T-cell (primary cell): Measurements from ENCODE around the gene RPL21. TPM values are rescaled to one million over a fixed set of nuclear protein-coding genes. Genes with fewer than 3 reads are reported as not detected.
"Not testable (repeated sequence)": the region's sequence is repeated elsewhere in the genome, so short reads cannot be mapped to it uniquely, and the experiment has no call there.

Source experiments
- ATAC-seq, 4 experiments: fragments of 200-7000 bp in 3 of 4; fragments of 150-1000 bp in 1 of 4; cut with Tn5 transposase; replicated peaks in 1 of 4; 1 replicate in 3 of 4; 2 replicates in 1 of 4; pipeline ENCODE4 v1.10.0; 2021; ENCODE audit warnings: moderate library complexity in 3 of 4, mild to moderate bottlenecking in 2 of 4, moderate number of reproducible peaks in 1 of 4
- CTCF ChIA-PET, 2 donors: fragments of 300-600 bp; sonication (Branson Sonifier 250); formaldehyde crosslinking; loops; one replicate each; lab custom pipeline; 2022; ENCODE audit warnings: antibody characterized with exemption in 2 of 2; lab: Charles Lee
- POLR2A ChIA-PET, 2 donors: fragments of 300-600 bp; sonication (Branson Sonifier 250); formaldehyde crosslinking; loops; one replicate each; lab custom pipeline; 2022; ENCODE audit warnings: antibody characterized with exemption in 2 of 2; lab: Charles Lee
- DNase-seq, 35 experiments: peaks; one replicate each; pipeline versions ENCODE4 v3.0.0 to v3.0.0-alpha.2; 2013 to 2023
- H3K27ac ChIP-seq: one replicate; pipeline ENCODE4 v1.5.1; 2013; ENCODE audit warnings: low read length
- H3K27me3 ChIP-seq, 2 experiments: replicated peaks in 1 of 2; 1 replicate in 1 of 2; 2 replicates in 1 of 2; pipeline versions ENCODE4 v1.6.1 to v1.7.0; 2013; ENCODE audit warnings: low read length in 1 of 2, mixed read lengths in 1 of 2; ENCODE audit not compliant: control insufficient read depth in 2 of 2, insufficient read depth in 2 of 2; ENCODE audit errors: extremely low read depth in 1 of 2
- H3K36me3 ChIP-seq, 2 donors: 1 replicate in 1 of 2; 2 replicates in 1 of 2; pipeline versions ENCODE4 v1.6.1 to v1.7.0; 2013; ENCODE audit warnings: low read length in 1 of 2; ENCODE audit not compliant: control insufficient read depth in 2 of 2, insufficient read depth in 1 of 2; ENCODE audit errors: extremely low read depth in 1 of 2
- H3K4me1 ChIP-seq, 2 experiments: 1 replicate in 1 of 2; 2 replicates in 1 of 2; pipeline versions ENCODE4 v1.6.1 to v1.7.0; 2013; ENCODE audit warnings: low read length in 2 of 2, mixed read lengths in 1 of 2; ENCODE audit not compliant: insufficient read depth in 2 of 2, control insufficient read depth in 1 of 2; ENCODE audit errors: extremely low read depth in 1 of 2
- H3K4me3 ChIP-seq, 2 donors: 1 replicate in 1 of 2; 2 replicates in 1 of 2; pipeline versions ENCODE4 v1.5.1 to v1.7.0; 2013; ENCODE audit warnings: mild to moderate bottlenecking in 2 of 2, low read length in 1 of 2, moderate library complexity in 1 of 2; ENCODE audit not compliant: control insufficient read depth in 1 of 2; ENCODE audit errors: extremely low read depth in 1 of 2
- H3K9me3 ChIP-seq: 2 replicates; pipeline ENCODE4 v1.7.0; 2013
- H3K27ac Mint-ChIP-seq, 2 donors: one replicate each; pipeline ENCODE4 v1.8.0; 2020 to 2021; ENCODE audit warnings: mild to moderate bottlenecking in 2 of 2, mixed read lengths in 2 of 2
- H3K27me3 Mint-ChIP-seq, 2 donors: one replicate each; pipeline ENCODE4 v1.8.0; 2021 to 2022; ENCODE audit warnings: mixed read lengths in 2 of 2
- H3K36me3 Mint-ChIP-seq: one replicate; pipeline ENCODE4 v1.8.0; 2021; ENCODE audit warnings: mixed read lengths
- H3K4me1 Mint-ChIP-seq, 3 donors: one replicate each; pipeline ENCODE4 v1.8.0; 2020 to 2022; ENCODE audit warnings: mixed read lengths in 3 of 3, mild to moderate bottlenecking in 1 of 3
- H3K4me3 Mint-ChIP-seq, 3 donors: one replicate each; pipeline ENCODE4 v1.8.0; 2020 to 2022; ENCODE audit warnings: mild to moderate bottlenecking in 3 of 3, mixed read lengths in 3 of 3, moderate library complexity in 3 of 3
- H3K9me3 Mint-ChIP-seq, 3 donors: one replicate each; pipeline ENCODE4 v1.8.0; 2020 to 2022; ENCODE audit warnings: mixed read lengths in 3 of 3
- WGBS: methylation state at CpG from one replicate; pipeline ENCODE4 v1.1.5; 2013; ENCODE audit warnings: missing lambda C conversion rate; ENCODE audit not compliant: insufficient coverage; 5-methylcytosine and 5-hydroxymethylcytosine counted together
- total RNA-seq, 35 experiments: library from RNA in 6 of 35; stranded (reverse) in 6 of 35; fragments of 120-200 nt in 1 of 35; gene quantifications; one replicate each; pipeline versions ENCODE4 v1.2.1 to v1.2.4 and lab custom pipeline; 2013 to 2026

Gene RPL21
- total RNA-seq, 5 donors from 2014 or later (not counting 1 experiment from before 2014, with no cell fraction given): 1,968 to 2,258 (median 2,221) TPM

DNA sequence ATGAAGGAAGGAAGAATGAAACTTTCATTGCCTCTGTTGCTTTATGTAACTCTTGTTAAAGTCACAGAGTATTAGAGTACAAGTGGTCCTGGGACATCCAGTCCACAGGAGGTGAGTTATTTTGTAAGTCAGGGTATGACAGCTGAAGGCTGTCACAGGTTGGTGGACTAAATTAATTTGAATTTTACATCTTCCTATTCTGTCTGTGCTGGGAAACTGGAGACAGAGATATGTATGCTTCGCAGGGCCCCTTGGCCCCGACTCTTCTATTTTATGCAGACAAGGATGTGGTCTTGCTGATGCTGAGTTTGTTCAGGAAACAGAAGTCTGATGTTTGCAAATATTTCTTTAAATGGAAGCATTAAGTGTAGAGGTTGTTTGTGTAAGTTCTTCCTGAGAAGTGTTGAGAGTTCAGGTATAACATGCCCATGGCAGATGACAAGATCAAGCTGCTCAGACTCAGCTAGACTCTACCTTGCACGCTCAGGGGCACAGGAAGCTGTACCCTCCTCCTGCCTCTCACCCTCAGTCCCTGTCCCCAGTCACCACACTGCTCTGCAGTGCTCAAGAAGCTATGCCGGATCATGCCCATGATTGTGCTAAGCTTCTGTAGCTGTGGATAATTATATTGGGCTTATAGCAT, 42.6 kb downstream of the RPL21 start:
- Mint-ChIP-seq H3K4me3 (peak overlapping the region; percentile 11 to 68 (median 25)), H3K9me3 (no peaks in the 10 kb centered on the region), H3K27ac (peak overlapping the region; percentile 88), H3K27me3 (peaks cover 0 to 3% of the 10 kb centered on the region in 2 donors), H3K4me1 (peaks cover 31 to 34% (median 34%) of the 10 kb centered on the region in 3 donors), H3K36me3 (no peaks in the 10 kb centered on the region)
- Histone ChIP-seq H3K9me3 (no peaks in the 10 kb centered on the region), H3K27me3 (peaks cover 0 to 2% of the 10 kb centered on the region in 2 experiments), H3K27ac (peak overlapping the region; percentile 43), H3K36me3 (no peaks in the 10 kb centered on the region), H3K4me3 (no peak overlapping the region), H3K4me1 (peaks cover 28 to 31% of the 10 kb centered on the region in 2 experiments)
- 27% methylated on average over 2 of the region's 4 CpGs for WGBS
- ATAC-seq: peak; percentile 84 to 91 (median 90)
- ChIA-PET POLR2A (no interaction called here), CTCF (no interaction called here)
- DNase-seq: peak in 29 of 35 experiments; percentile 4 to 67 (median 24)

- Mint-ChIP-seq H3K27ac (peak overlapping the region; percentile 88), H3K9me3 (no peaks in the 10 kb centered on the region), H3K36me3 (no peaks in the 10 kb centered on the region), H3K4me3 (peak overlapping the region in 1 of 3 donors; percentile 68), H3K27me3 (peaks cover 0 to 8% of the 10 kb centered on the region in 2 donors), H3K4me1 (peaks cover 34 to 37% (median 34%) of the 10 kb centered on the region in 3 donors)
- H3K4me1 ChIP-seq: peaks cover 28 to 31% of the 10 kb centered on the region in 2 experiments
- ATAC-seq (no peak), DNase-seq (no peak)
- H3K36me3 ChIP-seq: no peaks in the 10 kb centered on the region
- ChIA-PET POLR2A (no interaction called here), CTCF (no interaction called here)
- H3K27me3 ChIP-seq: peaks cover 0 to 2% of the 10 kb centered on the region in 2 experiments
- no peaks in the 10 kb centered on the region for H3K9me3 ChIP-seq
- no peak overlapping the region for H3K4me3 ChIP-seq
- 100% methylated on average over 4 of the region's 7 CpGs for WGBS
- H3K27ac ChIP-seq: peak overlapping the region; percentile 43
These were observed 43.7 kb downstream of the RPL21 start for GRCh38 chr13:27295096-27295495.

DNA sequence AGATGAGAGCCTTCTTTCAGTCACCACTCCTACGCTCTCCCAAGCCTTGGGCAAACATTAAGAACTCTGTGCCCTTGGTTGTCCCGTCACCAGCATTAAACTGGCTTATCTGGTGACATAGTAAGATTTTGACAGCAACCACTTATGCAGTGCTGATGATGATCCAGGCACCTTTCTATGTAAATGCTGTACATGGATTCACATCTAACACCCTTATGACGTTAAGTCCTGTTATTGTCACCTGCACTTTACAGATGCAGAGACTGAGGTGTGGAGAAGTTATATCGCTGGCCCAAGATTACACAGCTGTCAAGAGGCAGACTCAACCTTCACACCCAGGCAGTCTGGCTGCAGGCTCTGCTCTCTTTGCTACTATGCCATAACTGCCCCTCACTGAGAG, 44.3 kb downstream of the RPL21 start:
- H3K9me3 ChIP-seq: no peaks in the 10 kb centered on the region
- peaks cover 28 to 31% of the 10 kb centered on the region in 2 experiments for H3K4me1 ChIP-seq
- H3K4me3 Mint-ChIP-seq: no peak overlapping the region
- no peaks in the 10 kb centered on the region for H3K36me3 Mint-ChIP-seq
- no peak overlapping the region for H3K27ac ChIP-seq
- 100% methylated on average over 1 of the region's 4 CpGs for WGBS
- ChIA-PET POLR2A (no interaction called here), CTCF (no interaction called here)
- no peak overlapping the region for H3K4me3 ChIP-seq
- ATAC-seq (no peak), DNase-seq (no peak)
- no peaks in the 10 kb centered on the region for H3K36me3 ChIP-seq
- peaks cover 0 to 7% of the 10 kb centered on the region in 2 experiments for H3K27me3 ChIP-seq
- peaks cover 0 to 8% of the 10 kb centered on the region in 2 donors for H3K27me3 Mint-ChIP-seq
- H3K4me1 Mint-ChIP-seq: peaks cover 34 to 37% (median 34%) of the 10 kb centered on the region in 3 donors
- peak overlapping the region in 1 of 2 donors; percentile 88 for H3K27ac Mint-ChIP-seq
- H3K9me3 Mint-ChIP-seq: no peaks in the 10 kb centered on the region

GRCh38 chr13:27296496-27296895, 45.1 kb downstream of the RPL21 start:
- H3K27ac Mint-ChIP-seq: no peak overlapping the region
- peaks cover 28 to 31% of the 10 kb centered on the region in 2 experiments for H3K4me1 ChIP-seq
- no peaks in the 10 kb centered on the region for H3K36me3 ChIP-seq
- WGBS: 86% methylated on average over 8 of the region's 8 CpGs
- CTCF ChIA-PET: no interaction called here
- H3K9me3 Mint-ChIP-seq: no peaks in the 10 kb centered on the region
- H3K4me3 Mint-ChIP-seq: no peak overlapping the region
- POLR2A ChIA-PET: no interaction called here
- DNase-seq (no peak), ATAC-seq (no peak)
- no peak overlapping the region for H3K4me3 ChIP-seq
- H3K27me3 Mint-ChIP-seq: peaks cover 0 to 8% of the 10 kb centered on the region in 2 donors
- no peaks in the 10 kb centered on the region for H3K36me3 Mint-ChIP-seq
- H3K4me1 Mint-ChIP-seq: peaks cover 34 to 37% (median 34%) of the 10 kb centered on the region in 3 donors
- peaks cover 0 to 8% of the 10 kb centered on the region in 2 experiments for H3K27me3 ChIP-seq
- no peaks in the 10 kb centered on the region for H3K9me3 ChIP-seq
- H3K27ac ChIP-seq: no peak overlapping the region

DNA sequence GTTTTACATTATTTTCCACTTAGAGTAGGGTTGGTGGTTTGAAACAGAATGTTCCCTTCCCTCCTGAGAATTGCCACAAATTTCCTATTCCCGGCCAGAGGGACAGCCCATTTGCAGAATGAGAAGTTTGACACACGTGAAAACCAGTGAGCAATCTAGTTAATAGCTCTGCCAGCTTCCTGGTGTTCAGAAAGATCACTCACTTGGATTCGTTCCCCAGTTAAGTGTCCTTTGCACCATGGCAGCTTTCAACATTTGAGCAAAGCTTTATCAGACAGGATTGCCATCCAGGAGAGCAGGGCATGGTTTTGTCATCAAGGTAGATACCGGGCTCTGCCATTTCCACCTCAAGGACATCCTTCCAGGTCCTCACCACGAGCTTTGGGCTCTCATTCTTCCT, 47.5 kb downstream of the RPL21 start:
- H3K4me3 ChIP-seq: no peak overlapping the region
- H3K27ac ChIP-seq: no peak overlapping the region
- H3K4me3 Mint-ChIP-seq: no peak overlapping the region
- ChIA-PET CTCF (interaction anchor here (0.6 to 1.2 kb wide), 4 partner anchors 20 to 40 kb away, joined by 3 to 6 read pairs (median 4); no protein-coding TSS in a partner anchor), POLR2A (no interaction called here)
- no peaks in the 10 kb centered on the region for H3K9me3 Mint-ChIP-seq
- H3K4me1 ChIP-seq: peaks cover 20 to 32% of the 10 kb centered on the region in 2 experiments
- peaks cover 35 to 45% (median 38%) of the 10 kb centered on the region in 3 donors for H3K4me1 Mint-ChIP-seq
- DNase-seq (no peak), ATAC-seq (no peak)
- peaks cover 0 to 8% of the 10 kb centered on the region in 2 experiments for H3K27me3 ChIP-seq
- no peaks in the 10 kb centered on the region for H3K9me3 ChIP-seq
- H3K27me3 Mint-ChIP-seq: peaks cover 0 to 8% of the 10 kb centered on the region in 2 donors
- no peak overlapping the region for H3K27ac Mint-ChIP-seq
- no peaks in the 10 kb centered on the region for H3K36me3 Mint-ChIP-seq
- no peaks in the 10 kb centered on the region for H3K36me3 ChIP-seq
- WGBS: 63% methylated on average over 3 of the region's 5 CpGs

GRCh38 chr13:27300406-27300805, 49.0 kb downstream of the RPL21 start:
- CTCF ChIA-PET, DNase-seq, H3K27ac Mint-ChIP-seq, H3K36me3 Mint-ChIP-seq, H3K4me3 ChIP-seq, H3K27ac ChIP-seq, ATAC-seq, H3K4me3 Mint-ChIP-seq, H3K36me3 ChIP-seq, H3K9me3 Mint-ChIP-seq, H3K9me3 ChIP-seq, H3K27me3 Mint-ChIP-seq, H3K27me3 ChIP-seq: not testable (repeated sequence)
- H3K4me1 ChIP-seq: peaks cover 6 to 22% of the 10 kb centered on the region in 2 experiments
- peaks cover 20 to 29% (median 22%) of the 10 kb centered on the region in 3 donors for H3K4me1 Mint-ChIP-seq
- POLR2A ChIA-PET: interaction anchor here in 1 of 2 donors (0.6 to 1.1 kb wide), 2 partner anchors 26 to 1045 kb away, joined by 4 read pairs; no protein-coding TSS in a partner anchor
- 90% methylated on average over 3 of the region's 7 CpGs for WGBS
